ENCODE data around the gene OR2T10. TPM values are rescaled to one million over a fixed set of nuclear protein-coding genes. Genes with fewer than 3 reads are reported as not detected.

The OR2T10 gene
- total and polyA plus RNA-seq, 2 of the 8 experiments (the other 6 are each of a cell fraction or from before 2014, with no cell fraction given): not detected

DNA sequence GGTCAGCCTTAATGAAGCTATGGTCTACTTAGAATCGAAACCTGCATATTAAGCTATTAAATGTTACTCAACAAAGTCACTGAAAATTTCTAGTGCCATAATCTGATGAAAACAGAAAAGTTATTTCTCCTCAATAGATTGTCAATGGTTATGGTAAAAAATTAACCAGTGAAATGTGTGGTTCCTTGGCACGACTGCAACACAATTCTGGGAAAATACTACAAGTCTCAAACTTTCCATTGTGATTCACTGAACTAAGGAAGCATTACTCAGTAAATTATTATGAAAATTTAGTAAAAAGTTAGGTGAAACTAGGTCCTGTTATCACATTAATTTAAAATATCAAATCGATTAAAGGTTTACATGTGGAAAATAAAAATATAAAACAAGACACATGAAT, 12.8 kb upstream of the OR2T10 start:
- Histone ChIP-seq H3K79me2 (ENCODE audit: control insufficient read depth in 1 of 2, insufficient read depth in 2 of 2, low read length in 2 of 2) (no peaks in the 10 kb centered on the region), H2BK20ac (ENCODE audit: low read length) (no peak overlapping the region), H2BK15ac (ENCODE audit: low read length) (no peak overlapping the region), H4K91ac (replicated peaks; ENCODE audit: insufficient read length, low read length) (no peak overlapping the region), H3K23ac (ENCODE audit: insufficient read length) (no peak overlapping the region), H3K4me3 (ENCODE audit: extremely low read depth in 1 of 4, insufficient read depth in 2 of 4, low read depth in 3 of 4, low read length in 4 of 4) (no peak overlapping the region), H4K8ac (ENCODE audit: extremely low read depth, insufficient read depth, low read length) (no peak overlapping the region), H3K4ac (replicated peaks; ENCODE audit: insufficient read length, low read depth, low read length) (no peak overlapping the region), H3K56ac (replicated peaks; ENCODE audit: insufficient read length, low read depth, low read length) (no peak overlapping the region), H2BK120ac (replicated peaks; ENCODE audit: low read depth, low read length) (no peak overlapping the region), H4K5ac (ENCODE audit: insufficient read length, low read depth, low read length) (no peak overlapping the region), H3K79me1 (ENCODE audit: low read depth, low read length) (no peaks in the 10 kb centered on the region), H3K9me3 (ENCODE audit: insufficient read depth in 2 of 2, low read depth in 1 of 2, low read length in 1 of 2) (peaks cover 50 to 51% of the 10 kb centered on the region in 2 experiments), H3K27me3 (replicated peaks in 1 of 4; ENCODE audit: control insufficient read depth in 3 of 4, extremely low read depth in 1 of 4, insufficient read depth in 3 of 4, low read length in 3 of 4) (peaks cover 0 to 1% (median 0%) of the 10 kb centered on the region in 4 experiments; a peak in 1 of 7 replicates), H2AK5ac (ENCODE audit: low read depth, low read length) (no peak overlapping the region), H3K9ac (replicated peaks in 1 of 4; ENCODE audit: extremely low read depth in 1 of 4, low read depth in 3 of 4, low read length in 3 of 4) (no peak overlapping the region), H2BK12ac (ENCODE audit: low read depth, low read length) (no peak overlapping the region), H4K20me1 (replicated peaks in 1 of 2; ENCODE audit: control insufficient read depth in 1 of 2, insufficient read depth in 2 of 2, low read length in 2 of 2) (no peaks in the 10 kb centered on the region), H3K36me3 (ENCODE audit: control insufficient read depth in 2 of 4, insufficient read depth in 4 of 4, low read length in 3 of 4) (no peaks in the 10 kb centered on the region; a peak in 1 of 8 replicates), H3K23me2 (ENCODE audit: low read depth, low read length) (no peaks in the 10 kb centered on the region), H3K4me2 (ENCODE audit: insufficient read depth in 1 of 2, low read depth in 2 of 2, low read length in 2 of 2) (no peak overlapping the region), H2BK5ac (ENCODE audit: low read depth, low read length) (no peak overlapping the region), H3K14ac (ENCODE audit: insufficient read length) (no peak overlapping the region), H3K27ac (ENCODE audit: low read depth, low read length) (no peak overlapping the region), H2AFZ (ENCODE audit: low read length) (no peak overlapping the region), H3K4me1 (replicated peaks in 1 of 4; ENCODE audit: control insufficient read depth in 3 of 4, insufficient read depth in 4 of 4, low read length in 3 of 4) (no peaks in the 10 kb centered on the region), H3K18ac (ENCODE audit: extremely low read depth, low read length) (no peak overlapping the region)
- FAIRE-seq: no peak
- TF ChIP-seq CBX5 (IDR thresholded peaks at IDR 0.05; ENCODE audit: low read depth, low read length) (no peak), TCF12 (IDR thresholded peaks at IDR 0.05; ENCODE audit: low read depth, low read length) (no peak), CHD2 (IDR thresholded peaks at IDR 0.05; ENCODE audit: low read length) (no peak), TAF1 (IDR thresholded peaks at IDR 0.05; ENCODE audit: low read depth, low read length) (no peak)
- TF ChIP-seq, protein P1, sequence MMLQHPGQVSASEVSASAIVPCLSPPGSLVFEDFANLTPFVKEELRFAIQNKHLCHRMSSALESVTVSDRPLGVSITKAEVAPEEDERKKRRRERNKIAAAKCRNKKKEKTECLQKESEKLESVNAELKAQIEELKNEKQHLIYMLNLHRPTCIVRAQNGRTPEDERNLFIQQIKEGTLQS (IDR thresholded peaks at IDR 0.05; ENCODE audit: insufficient read depth, low read depth, low read length): no peak
- ChIA-PET POLR2A (ENCODE audit: partially characterized antibody) (no interaction called here), CTCF (ENCODE audit: partially characterized antibody) (no interaction called here)
- 44% methylated on average over 3 of the region's 3 CpGs; no CpG with 5 or more reads in 1 of the 2 experiments for WGBS, 2 experiments (ENCODE audit: extremely low coverage in 1 of 2, insufficient coverage in 1 of 2, insufficient read length in 1 of 2, insufficient replicate concordance in 2 of 2, low coverage in 1 of 2, low lambda C conversion rate in 2 of 2, missing lambda C conversion rate in 1 of 2)
- DNase-seq (ENCODE audit: low read depth in 1 of 2, low spot score in 2 of 2): no peak

Data from H1 (cell line).